ENCODE measurements around the gene CHCHD6. TPM values are rescaled to one million over a fixed set of nuclear protein-coding genes. Genes with fewer than 3 reads are reported as not detected.

Gene CHCHD6
- total RNA-seq, 3 donors from 2014 or later (not counting 1 experiment from before 2014, with no cell fraction given) = 5.3 to 9.9 (median 8.3) TPM

GRCh38 chr3:126952261-126952982, 248.4 kb downstream of the CHCHD6 start:
- intact Hi-C loops (cut with micrococcal nuclease) = no loop called here
- Histone ChIP-seq H3K36me3 (ENCODE audit: control insufficient read depth, insufficient read depth, low read length) (no peaks in the 10 kb centered on the region), H3K27ac (ENCODE audit: low read length) (no peak overlapping the region), H3K9me3 (ENCODE audit: control insufficient read depth, insufficient read depth, low read length) (no peaks in the 10 kb centered on the region), H3K4me1 (ENCODE audit: control insufficient read depth, insufficient read depth, low read length) (no peaks in the 10 kb centered on the region), H3K4me3 (ENCODE audit: low read length) (no peak overlapping the region), H3K27me3 (ENCODE audit: control insufficient read depth, insufficient read depth, low read length) (no peaks in the 10 kb centered on the region)
- no peak for TF ChIP-seq CTCF (IDR thresholded peaks at IDR 0.05)
- ATAC-seq (no peak), DNase-seq (no peak)
- 94% methylated on average over 10 of the region's 10 CpGs for WGBS (ENCODE audit: insufficient coverage)
- no peaks in the 10 kb centered on the region for H3K36me3 Mint-ChIP-seq
- no peaks in the 10 kb centered on the region for H3K27me3 Mint-ChIP-seq (ENCODE audit: low read depth in 2 of 2)
- H3K4me3 Mint-ChIP-seq = no peak overlapping the region
- no peaks in the 10 kb centered on the region for H3K9me3 Mint-ChIP-seq
- H3K27ac Mint-ChIP-seq = no peak overlapping the region
- peaks cover under 1 to 4% of the 10 kb centered on the region in 2 donors for H3K4me1 Mint-ChIP-seq

GRCh38 chr3:126952983-126953660, 249.1 kb downstream of the CHCHD6 start:
- Histone ChIP-seq H3K4me3 (ENCODE audit: low read length) (no peak overlapping the region), H3K4me1 (ENCODE audit: control insufficient read depth, insufficient read depth, low read length) (no peaks in the 10 kb centered on the region), H3K27ac (ENCODE audit: low read length) (no peak overlapping the region), H3K9me3 (ENCODE audit: control insufficient read depth, insufficient read depth, low read length) (no peaks in the 10 kb centered on the region), H3K36me3 (ENCODE audit: control insufficient read depth, insufficient read depth, low read length) (no peaks in the 10 kb centered on the region), H3K27me3 (ENCODE audit: control insufficient read depth, insufficient read depth, low read length) (no peaks in the 10 kb centered on the region)
- TF ChIP-seq CTCF (IDR thresholded peaks at IDR 0.05) = no peak
- no peak for ATAC-seq
- Mint-ChIP-seq H3K9me3 (no peaks in the 10 kb centered on the region), H3K36me3 (no peaks in the 10 kb centered on the region), H3K4me3 (no peak overlapping the region), H3K4me1 (peaks cover 0 to 3% of the 10 kb centered on the region in 2 donors), H3K27me3 (ENCODE audit: low read depth in 2 of 2) (no peaks in the 10 kb centered on the region), H3K27ac (no peak overlapping the region)
- 95% methylated on average over 12 of the region's 12 CpGs for WGBS (ENCODE audit: insufficient coverage)
- no peak for DNase-seq
- intact Hi-C loops (cut with micrococcal nuclease) = no loop called here

- Histone ChIP-seq H3K27me3 (ENCODE audit: control insufficient read depth, insufficient read depth, low read length) (no peaks in the 10 kb centered on the region), H3K4me3 (ENCODE audit: low read length) (no peak overlapping the region), H3K4me1 (ENCODE audit: control insufficient read depth, insufficient read depth, low read length) (no peaks in the 10 kb centered on the region), H3K9me3 (ENCODE audit: control insufficient read depth, insufficient read depth, low read length) (no peaks in the 10 kb centered on the region), H3K36me3 (ENCODE audit: control insufficient read depth, insufficient read depth, low read length) (no peaks in the 10 kb centered on the region), H3K27ac (ENCODE audit: low read length) (peak overlapping the region; percentile 37)
- DNase-seq (no peak), ATAC-seq (no peak)
- Mint-ChIP-seq H3K4me1 (no peaks in the 10 kb centered on the region), H3K27me3 (ENCODE audit: low read depth in 2 of 2) (no peaks in the 10 kb centered on the region), H3K4me3 (no peak overlapping the region), H3K9me3 (no peaks in the 10 kb centered on the region), H3K27ac (no peak overlapping the region), H3K36me3 (no peaks in the 10 kb centered on the region)
- WGBS (ENCODE audit: insufficient coverage) = 90% methylated on average over 10 of the region's 10 CpGs
- TF ChIP-seq CTCF (IDR thresholded peaks at IDR 0.05) = no peak
- intact Hi-C loops (cut with micrococcal nuclease) = no loop called here
These were observed 250.3 kb downstream of the CHCHD6 start for GRCh38 chr3:126954141-126954842.
